Hepatocyte (in vitro differentiated cells): Measurements from ENCODE around the gene ACKR4.

ENCODE experiments used
- EZH2 ChIP-seq: fragments of 200-600 bp; sonication (generic); IDR thresholded peaks from 2 replicates; pipeline ENCODE4 v1.6.1; 2016; ENCODE audit warnings: antibody characterized with exemption, mild to moderate bottlenecking, borderline replicate concordance
- TF ChIP-seq, protein P1 (sequence below): fragments of 200-600 bp; sonication (generic); IDR thresholded peaks from 2 replicates; pipeline ENCODE4 v1.5.1; 2016; ENCODE audit warnings: antibody characterized with exemption, mild to moderate bottlenecking; ENCODE audit not compliant: poor library complexity

DNA sequence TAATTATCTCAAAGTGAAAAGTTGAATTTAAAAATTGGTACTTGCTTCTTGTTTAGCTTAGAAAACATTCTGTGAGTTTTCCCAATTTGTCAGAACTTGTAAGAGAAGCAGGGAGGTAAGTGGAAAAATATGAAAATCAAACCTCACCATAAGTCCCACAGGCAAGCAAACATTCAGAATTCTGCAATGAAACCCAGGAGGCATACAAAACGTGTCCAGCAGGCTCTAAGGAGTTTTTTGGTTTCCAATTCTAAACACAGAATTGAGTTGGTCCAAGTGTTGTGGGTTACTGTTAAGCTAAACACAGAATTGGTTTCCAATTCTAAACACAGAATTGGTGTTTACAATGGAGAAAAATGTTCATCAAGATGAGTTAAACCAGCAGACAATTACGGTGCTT, 27.1 kb upstream of the ACKR4 start:
- TF ChIP-seq EZH2: no peak
- TF ChIP-seq, protein P1, sequence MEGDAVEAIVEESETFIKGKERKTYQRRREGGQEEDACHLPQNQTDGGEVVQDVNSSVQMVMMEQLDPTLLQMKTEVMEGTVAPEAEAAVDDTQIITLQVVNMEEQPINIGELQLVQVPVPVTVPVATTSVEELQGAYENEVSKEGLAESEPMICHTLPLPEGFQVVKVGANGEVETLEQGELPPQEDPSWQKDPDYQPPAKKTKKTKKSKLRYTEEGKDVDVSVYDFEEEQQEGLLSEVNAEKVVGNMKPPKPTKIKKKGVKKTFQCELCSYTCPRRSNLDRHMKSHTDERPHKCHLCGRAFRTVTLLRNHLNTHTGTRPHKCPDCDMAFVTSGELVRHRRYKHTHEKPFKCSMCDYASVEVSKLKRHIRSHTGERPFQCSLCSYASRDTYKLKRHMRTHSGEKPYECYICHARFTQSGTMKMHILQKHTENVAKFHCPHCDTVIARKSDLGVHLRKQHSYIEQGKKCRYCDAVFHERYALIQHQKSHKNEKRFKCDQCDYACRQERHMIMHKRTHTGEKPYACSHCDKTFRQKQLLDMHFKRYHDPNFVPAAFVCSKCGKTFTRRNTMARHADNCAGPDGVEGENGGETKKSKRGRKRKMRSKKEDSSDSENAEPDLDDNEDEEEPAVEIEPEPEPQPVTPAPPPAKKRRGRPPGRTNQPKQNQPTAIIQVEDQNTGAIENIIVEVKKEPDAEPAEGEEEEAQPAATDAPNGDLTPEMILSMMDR: no peak
